GM18909 (cell line): ENCODE results near the gene SCN3B.

Source experiments
- ATAC-seq: cut with Tn5 transposase; IDR thresholded peaks from one replicate; pipeline ENCODE4 v1.9.1; 2021; ENCODE audit warnings: mild to moderate bottlenecking; ENCODE audit not compliant: unreplicated experiment, poor library complexity

The SCN3B gene

GRCh38 chr11:123580137-123580536, 74.3 kb downstream of the SCN3B start:
- ATAC-seq, result no peak

- ATAC-seq, result no peak
Observed at GRCh38 chr11:123579482-123579812, 75.0 kb downstream of the SCN3B start.
